PC-3 (cell line): ENCODE results near the gene WRNIP1.

Experiments used
- CTCF ChIP-seq: fragments of 300-600 bp; sonication (generic); conservative IDR thresholded peaks from 2 replicates; pipeline ENCODE4 v1.5.1; 2017; ENCODE audit warnings: antibody characterized with exemption, low read depth, mild to moderate bottlenecking, low read length
- EZH2 ChIP-seq: fragments of 300-600 bp; sonication (generic); IDR thresholded peaks from one replicate; pipeline ENCODE4 v1.6.1; 2017; ENCODE audit warnings: antibody characterized with exemption, mild to moderate bottlenecking, low read length; ENCODE audit not compliant: unreplicated experiment
- EZH2phosphoT487 ChIP-seq: fragments of 300-600 bp; sonication (generic); IDR thresholded peaks from 2 replicates; pipeline ENCODE4 v1.6.1; 2018; ENCODE audit warnings: mild to moderate bottlenecking, antibody characterized with exemption, low read length, borderline replicate concordance

GRCh38 chr6:2768696-2769095 lies 3.5 kb downstream of the WRNIP1 start:
- TF ChIP-seq CTCF (no peak), EZH2phosphoT487 (no peak), EZH2 (no peak)
